Stimulated activated CD4-positive, alpha-beta T cell treated with anti-CD3 and anti-CD28 coated beads, Interleukin-15, amount 100 ng/mL, for 48 hours (primary cell): ENCODE measurements around the gene ELAVL1.

Source experiments
- DNase-seq, 2 donors: peaks; one replicate each; pipeline ENCODE4 v3.0.0-alpha.2; 2020; ENCODE audit warnings: low read depth in 2 of 2

ELAVL1 gene

DNA sequence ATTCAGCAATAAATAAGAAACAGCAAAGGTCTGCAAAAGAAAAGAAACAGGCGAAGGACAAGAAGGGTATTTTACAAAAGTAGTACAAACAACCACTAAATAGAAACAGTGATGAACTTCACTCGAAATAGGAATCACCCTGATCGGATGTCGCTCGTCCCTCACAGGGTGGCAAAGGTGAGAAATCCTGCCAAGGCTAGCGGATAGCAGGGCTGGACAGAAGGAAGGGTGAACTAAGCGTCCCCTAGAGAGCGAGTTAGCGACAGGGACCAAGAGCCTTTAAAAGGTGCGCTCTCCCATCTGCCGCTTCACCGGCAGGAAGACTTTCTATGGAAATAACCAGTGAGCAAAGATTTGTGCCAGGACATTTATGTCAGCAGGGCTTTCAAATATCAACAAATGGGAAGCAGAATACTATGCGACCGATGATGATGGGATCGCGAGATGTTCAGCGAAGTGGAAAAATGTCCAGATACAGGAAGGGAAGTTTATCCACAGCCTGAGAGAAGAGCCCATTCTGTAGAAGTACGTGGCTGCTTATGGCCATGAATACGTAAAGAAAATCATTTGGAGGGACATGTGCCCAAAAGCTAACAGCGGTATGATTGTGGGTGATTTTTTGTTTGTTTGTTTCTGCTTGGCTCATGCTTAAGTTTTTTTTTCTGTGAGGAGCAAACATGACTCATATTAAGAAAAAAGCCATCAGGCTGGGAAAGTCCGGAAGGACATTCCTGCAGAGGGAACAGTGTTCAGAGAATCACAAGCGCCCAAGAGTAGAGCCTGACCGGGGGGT, 18.9 kb downstream of the ELAVL1 start:
- DNase-seq = no peak

DNA sequence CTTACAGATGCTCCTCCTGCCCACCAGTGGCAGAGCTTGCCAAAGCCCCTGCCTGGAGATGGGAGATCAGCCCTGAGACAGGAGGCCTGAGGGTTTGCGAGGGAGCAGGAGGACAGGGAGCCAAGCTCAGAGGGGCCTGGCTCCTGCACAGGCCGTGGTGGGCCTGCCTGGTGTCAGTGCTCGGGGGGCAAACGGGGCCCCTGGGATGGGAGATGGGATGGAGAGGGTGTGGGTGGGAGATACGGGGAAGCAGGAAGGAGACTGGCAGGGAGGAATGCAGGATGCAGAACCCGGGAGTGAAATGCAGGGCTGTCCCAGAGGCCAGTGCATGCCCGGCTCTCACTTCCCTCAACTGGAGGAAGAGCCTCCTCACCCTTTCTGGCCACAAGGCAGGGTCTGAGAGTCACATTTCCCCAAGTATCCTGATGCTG, 19.9 kb downstream of the ELAVL1 start:
- DNase-seq = no peak

DNA sequence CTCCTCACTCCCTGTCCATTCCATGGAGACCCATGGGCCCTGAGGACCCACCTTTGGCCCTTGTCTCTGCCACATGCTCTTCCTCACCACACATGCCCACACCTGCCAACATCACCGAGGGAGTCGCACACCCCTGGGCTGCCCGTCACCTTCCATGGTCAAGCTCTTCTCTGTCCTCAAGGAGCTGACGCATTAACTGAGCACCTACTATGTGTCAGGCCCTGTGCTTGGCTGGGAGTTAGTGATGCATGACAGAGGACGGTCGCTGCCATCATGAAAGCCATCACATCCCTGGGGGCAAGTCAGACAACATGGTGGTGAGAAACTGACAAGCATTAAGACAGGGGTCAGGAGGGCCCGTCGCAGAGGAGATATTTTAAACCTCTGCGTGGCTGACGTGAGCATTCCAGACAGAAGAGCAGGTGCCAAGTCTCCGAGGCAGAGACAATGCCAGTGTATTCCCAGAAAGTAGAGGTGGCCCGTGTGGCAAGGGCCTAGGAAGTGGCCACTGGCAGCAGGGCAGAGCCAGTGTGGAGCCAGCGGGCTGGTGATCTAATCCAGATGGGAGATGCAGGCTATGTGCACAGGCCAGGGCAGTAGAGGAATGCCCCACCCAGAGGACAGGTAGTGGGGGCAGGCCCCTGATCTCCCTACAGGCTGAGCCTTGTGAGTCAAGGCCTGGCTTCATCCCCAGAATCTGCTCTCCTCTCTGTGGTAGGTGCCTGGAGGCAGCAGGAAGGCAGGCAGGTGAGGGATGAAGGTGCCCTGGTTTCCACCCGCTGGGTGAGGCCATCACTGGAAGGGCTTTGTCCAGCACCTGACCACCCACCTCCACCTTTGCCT, 21.2 kb downstream of the ELAVL1 start:
- DNase-seq = no peak

DNA sequence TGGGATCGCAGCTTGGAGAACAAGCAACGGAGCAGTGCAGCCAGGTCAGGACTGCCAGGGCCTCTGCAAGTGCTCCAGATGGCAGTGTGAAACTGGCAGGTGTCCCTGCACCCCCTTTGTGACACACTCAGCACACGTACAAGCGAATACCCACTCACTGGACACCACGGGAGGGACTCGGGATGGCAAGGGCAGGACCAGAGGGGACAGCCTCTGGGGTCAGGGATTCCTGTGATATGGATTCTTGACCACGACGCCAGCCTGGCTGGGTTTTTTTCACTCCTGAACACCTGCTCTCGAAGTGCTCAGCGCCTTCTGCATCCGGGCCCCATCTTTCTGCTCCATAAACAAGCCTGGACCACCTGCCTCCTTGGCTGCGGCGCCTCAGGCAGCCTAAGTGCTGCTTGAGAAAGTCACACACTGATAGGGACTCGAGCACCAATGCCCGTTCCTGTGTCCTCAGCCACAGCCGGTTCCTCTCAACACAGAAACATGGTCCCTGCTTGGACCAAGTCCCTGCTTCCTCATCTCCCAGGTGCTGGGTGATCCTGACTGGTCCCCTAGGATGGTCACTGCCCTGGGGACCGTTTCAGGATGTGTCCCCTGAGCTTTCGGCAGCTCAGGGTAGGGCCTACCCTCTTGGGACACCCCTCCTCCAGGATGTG, 22.0 kb downstream of the ELAVL1 start:
- DNase-seq = no peak

DNA sequence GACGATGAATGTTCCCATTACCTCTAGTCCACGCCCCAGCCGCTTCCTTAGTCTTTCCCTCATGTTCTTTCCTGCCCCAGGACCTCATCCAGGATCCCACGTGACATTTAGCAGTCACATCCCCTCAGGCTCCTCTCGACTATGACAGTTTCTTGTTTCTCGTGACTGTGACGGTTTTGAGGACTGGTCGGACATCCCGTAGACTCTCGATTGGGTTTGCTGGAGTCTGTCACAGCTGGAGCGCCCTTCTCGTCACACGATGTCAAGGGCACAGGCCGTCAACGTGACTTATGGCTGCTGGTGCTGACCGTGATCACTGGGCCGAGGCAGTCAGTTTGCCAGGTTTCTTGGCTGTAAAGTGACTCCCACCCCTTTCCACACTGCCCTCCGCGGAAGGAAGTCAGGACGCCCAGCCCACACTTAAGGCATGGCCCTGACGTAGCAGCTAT, 22.8 kb downstream of the ELAVL1 start:
- DNase-seq = no peak

DNA sequence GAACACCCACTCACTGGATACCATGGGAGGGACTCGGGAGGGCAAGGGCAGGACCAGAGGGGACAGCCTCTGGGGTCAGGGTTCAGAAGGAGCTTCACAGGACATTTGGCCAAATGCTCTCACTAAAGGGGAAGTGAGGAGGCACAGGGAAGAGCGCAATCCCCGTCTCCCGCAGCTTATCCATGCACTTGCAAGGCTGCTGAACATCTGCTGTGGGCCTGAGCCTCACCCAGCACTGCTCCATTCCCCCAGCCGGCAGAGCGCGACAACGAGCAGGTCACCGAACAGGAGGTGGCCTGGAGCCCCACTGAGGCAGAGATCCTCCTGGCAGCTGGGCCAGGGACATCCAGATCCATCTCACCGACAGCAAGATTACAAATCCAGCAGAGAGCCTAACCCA, 23.3 kb downstream of the ELAVL1 start:
- DNase-seq = no peak

DNA sequence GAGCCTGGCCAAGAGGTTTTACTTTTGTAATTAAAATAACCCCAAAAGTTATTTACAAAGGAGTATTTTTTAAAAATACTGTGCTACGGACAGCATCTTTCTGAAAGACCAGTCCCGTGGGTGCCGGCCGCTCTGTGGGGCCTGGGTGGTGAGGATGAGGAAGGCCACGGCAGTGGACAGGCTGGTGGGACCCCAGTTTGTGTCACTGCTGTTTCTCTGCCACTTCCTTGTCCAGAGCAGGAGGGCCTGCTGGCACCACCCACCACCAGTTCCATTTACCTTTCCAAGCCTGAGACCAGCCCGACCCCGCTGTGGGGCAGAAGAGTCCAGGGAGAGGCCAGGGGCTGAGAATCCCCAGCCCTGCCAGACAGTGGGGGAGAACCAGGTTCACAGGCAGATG, 23.8 kb downstream of the ELAVL1 start:
- DNase-seq = no peak

DNA sequence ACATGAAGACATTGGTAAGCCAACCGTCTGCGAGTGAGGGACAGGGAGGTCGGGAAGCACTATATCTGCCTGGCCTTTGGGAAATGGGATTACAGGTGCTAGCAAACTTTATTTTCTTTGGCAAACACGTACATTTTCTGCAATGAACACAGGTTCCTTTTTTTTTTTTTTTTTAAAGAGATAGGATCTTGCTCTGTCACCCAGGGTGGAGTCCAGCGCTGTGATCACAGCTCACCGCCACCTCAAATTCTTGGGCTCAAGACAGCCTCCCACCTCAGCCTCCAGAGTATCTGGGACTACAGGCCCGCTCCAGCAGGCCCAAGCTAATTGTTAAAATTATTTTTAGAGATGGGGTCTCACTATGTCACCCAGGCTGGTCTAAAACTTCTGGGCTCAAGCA, 24.2 kb downstream of the ELAVL1 start:
- DNase-seq = no peak

DNA sequence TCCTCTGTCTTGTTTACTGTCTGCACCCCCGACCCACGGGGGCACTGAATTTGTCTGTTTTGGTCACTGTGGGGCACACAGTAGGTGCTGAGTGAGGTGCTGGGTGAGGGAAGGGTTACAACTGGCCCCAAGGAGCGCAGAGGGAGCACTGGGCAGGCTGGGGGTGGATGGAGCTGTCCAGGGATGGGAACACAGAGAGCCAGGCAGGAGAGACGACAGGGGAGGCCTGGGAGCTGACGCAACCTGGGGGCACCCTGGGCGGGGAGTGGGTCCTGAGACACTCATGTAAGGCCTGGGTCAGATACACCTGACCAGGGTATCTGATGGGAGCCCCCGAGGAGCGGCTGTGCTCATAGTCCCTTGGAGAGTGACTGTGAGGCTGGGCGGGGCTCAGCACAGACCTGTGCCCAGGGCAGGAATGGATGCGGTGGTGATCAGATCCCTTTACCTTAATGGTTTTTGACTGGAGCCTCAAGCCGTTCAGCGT, 24.8 kb downstream of the ELAVL1 start:
- DNase-seq = no peak

DNA sequence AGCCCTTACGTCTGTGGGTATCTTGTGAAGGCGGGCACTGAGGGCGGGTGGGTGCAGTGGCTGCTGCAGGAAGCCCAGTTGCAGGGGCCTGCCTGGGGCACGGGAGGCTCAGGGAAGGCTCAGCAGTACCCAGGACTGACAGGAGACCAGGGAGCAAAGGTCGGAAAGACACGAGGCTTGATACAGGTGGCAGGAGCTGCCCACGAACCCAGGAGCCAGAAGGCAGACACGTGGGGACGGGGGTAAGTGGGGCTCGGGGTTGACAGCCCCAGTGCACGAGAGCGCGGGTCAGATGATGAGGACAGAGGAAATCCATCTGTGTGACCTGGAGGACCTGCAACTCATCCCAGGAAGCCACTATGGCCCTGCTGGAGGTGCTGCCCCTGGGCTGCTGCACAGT, 25.3 kb downstream of the ELAVL1 start:
- no peak for DNase-seq

DNA sequence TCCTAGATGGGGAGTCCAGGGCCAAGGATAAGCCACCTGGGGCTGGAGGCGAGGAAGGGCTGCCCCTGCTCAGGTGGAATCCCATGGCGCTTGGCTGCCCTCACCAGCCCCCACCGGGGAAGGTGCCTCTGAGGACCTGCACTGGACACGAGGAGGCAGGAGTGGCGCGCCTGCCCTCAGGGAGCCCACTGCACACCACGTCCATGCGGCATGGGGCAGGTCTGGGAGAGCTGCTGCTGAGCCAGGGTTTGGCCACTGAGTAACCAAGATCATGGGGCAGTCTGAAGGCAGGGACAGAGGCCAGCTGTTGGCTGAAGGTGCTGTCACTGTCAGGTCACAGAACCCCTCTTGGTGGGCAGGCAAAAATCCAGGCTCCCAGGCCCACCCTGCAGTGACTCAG, 25.9 kb downstream of the ELAVL1 start:
- no peak for DNase-seq

DNA sequence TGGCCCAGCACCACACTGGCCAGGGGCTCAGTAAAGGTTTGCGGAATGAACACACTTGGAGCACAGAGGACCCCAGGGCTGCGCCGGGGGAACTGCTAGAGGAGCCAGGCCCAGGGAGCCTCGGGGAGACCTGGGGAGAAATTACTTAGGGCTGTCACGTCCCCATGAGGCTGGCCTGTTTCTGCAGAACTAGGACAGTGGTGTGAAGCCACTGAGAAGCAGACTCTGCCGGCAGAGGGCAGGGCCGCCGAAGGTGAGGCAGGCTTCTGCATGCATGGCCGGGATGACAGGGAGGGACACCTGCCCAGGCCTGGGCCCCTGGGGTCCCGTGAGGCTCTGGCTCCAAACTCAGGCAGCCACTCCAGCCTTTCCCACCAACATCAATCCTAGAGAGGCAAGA, 26.4 kb downstream of the ELAVL1 start:
- DNase-seq = no peak

DNA sequence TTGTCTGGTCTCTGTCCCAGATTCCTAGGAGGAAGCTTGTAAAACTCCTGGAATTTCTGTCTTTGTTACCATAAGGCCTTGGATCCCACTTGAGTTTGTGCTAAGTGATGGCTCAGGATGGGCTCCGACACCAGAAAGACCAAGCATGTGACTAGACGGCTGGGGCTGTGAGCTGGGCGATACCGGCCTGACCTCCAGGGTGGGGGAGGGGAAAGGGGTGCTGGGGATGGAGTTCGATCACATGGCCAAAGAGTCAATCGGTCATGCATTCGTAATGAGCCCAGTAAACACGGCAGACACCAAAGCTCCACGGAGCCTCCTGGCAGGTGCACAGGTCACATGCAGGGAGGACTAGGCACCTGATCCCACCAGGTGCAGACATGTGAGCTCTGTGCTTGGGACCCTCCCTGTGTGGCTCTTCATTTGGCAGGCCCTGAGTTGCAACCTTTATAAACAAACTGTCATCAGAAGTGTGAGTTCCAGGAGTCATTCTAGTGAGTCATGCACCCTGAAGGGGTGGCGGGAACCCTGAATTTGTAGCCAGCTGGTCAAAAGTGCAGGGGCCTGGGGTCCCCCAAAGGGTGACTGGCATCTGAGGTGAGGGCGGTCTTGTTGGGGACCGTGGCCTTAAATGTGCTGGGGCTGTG, 27.1 kb downstream of the ELAVL1 start:
- DNase-seq = no peak

DNA sequence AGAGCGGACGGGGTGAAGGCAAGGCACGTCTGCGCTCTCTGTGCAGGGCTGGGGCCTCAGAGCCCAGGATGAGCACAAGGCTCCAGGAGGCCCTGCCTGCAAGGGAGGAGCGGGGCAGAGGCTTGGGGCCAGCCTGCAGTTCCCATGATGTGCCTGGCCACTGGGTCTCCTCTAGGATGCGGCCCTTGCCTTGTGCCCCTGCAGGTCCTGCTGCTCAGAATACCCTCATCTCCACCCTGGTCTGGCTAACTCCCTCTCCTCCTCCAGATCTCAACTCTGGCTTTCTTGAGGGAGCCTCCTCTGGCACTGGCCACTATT, 27.8 kb downstream of the ELAVL1 start:
- DNase-seq = no peak

DNA sequence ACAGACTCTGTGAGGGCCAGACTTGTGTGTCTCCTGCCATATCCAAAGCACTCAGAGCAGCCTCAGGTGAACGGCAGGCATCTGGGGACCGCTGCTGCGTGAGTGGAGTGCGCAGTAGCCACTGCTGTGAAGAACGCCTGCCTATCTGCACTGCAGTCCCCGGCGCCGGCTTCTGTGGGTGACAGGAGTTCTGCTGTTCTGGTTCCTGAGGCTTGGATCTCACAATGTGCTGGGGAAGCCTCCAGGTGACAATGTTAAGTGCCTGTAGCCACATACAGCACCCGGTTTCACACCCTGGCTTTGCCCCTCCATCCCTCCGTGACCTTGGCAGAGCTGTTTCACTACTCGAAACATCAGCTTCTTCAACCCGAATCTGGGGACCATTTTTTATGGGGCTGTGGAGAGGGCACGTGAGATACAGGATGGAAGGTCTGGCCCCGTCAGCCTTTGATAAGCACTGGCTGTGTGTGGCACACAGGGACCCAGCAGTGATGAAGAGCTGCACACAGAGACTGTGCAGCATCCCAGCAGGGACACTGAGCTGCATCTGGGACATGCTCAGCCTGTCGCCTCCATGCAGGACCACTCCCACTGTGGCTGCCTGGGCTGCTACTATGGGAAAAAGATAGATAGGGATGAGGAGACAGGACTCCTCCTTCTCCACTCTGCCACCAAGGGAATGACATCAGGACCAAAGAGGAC, 28.3 kb downstream of the ELAVL1 start:
- no peak for DNase-seq

DNA sequence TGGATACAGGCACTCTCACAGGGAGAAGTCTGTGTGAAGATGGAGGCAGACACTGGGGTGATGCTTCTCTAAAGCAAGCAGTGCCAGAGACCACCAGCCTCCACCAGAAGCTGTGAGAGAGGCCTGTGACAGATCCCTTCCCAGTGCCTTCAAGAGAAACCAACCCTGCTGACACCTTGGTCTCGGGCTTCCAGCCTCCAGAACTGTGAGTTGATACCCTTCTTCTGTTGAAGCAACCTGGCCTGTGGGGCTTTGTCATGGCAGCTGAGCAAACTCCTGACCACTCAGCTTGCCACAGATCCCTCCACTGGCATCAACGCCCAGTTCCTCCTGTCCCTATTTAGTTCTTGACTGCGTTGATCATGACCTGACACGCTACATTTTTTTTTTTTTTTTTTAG, 29.0 kb downstream of the ELAVL1 start:
- no peak for DNase-seq

DNA sequence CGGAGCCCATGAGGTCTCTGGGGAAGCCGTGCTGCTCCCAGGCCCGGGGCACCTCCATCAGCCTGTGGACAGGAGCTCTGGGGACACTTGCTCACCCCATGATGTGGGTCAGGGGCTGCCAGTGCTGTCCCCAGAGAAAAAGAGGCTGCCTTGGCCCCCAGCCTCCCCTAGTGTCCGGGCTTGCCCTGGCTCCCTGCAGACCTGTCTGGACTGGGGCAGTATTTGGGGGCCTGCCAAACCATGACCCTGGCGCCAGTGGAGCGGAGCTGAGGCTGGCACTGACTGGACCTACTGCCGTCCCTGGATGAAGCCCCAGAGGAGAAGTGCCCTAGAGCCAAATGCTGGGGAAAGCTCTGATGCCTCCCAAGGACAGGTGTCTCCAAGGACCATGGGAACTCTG, 30.4 kb downstream of the ELAVL1 start:
- DNase-seq = no peak

DNA sequence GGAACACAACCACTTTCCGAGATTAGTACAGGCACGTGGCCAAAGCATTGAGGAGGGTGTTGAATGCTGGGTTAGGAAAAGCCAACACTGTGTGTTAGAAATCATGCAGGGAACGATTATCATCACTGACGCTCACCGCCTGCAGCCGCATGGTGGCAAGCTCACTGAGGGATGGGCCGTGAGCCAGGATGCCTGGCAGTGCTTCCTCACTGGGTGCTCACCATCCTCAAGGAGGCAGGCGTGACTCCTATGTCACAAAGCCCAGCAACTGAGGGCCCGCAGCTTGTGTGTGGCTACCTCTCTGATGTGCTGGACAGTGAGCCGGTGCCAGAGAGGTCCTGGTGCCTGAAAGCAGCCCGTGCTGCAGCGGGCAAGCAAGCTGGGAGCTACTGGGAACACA, 31.6 kb downstream of the ELAVL1 start:
- DNase-seq = no peak

DNA sequence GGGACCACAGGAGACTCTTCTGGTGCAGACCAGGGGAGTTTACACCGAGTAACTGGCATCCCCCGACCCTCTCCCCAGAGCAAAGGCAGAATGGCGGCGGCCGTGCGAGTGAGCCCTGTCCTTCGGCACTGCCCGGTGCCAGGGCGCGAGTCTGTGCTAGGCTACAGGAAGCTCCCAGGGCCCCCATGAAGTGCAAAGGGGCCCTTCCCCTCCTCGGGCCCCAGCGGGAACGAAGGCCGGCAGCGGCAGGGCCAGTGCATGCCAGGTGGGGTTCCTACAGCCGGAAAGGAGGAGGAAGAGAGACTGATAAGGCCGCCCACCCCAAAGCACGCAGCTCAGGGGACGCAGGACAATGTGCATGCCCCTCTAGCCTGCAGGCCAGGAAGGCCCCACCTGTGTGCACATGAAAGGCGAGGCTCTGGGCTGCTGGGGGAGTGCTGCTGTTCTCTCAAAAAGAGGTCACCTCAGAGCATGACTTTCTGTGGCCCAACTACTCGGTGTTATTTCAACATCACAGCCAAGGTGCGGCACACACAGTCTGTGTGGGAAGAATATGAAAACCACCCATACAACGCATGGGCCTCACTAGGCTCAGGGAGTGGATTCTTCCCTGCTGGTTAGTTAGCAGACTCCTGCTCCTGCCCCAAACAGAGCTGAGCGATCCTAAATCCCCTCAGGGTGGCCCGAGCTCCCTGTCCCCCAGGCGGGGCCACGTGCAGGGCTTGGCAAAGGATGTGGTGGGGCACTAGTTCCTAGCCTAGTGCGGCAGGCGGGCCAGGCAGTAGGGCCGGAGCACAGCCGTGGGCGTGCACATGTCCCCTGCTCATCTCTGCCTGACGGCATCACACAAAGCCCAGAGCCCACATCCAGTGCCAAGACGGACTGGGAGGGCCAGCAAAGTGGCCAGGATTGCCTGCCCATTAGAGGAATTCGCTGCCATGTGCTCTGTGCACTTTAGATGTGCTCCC, 33.6 kb downstream of the ELAVL1 start:
- DNase-seq = no peak
